ENCODE measurements around the gene RPS21. TPM values are rescaled to one million over a fixed set of nuclear protein-coding genes. Genes with fewer than 3 reads are reported as not detected.

The RPS21 gene
- total RNA-seq, 1 donor from 2014 or later, result 1,418 TPM

GRCh38 chr20:62353289-62354030, 33.4 kb upstream of the RPS21 start:
- peak overlapping the region in 1 of 3 donors; percentile 27 for H3K4me3 ChIP-seq (ENCODE audit: low read length in 3 of 3)
- no peaks in the 10 kb centered on the region for H3K9me3 ChIP-seq (ENCODE audit: control insufficient read depth in 3 of 3, low read length in 3 of 3)
- peak overlapping the region in 2 of 3 donors; percentile 32 to 60 for H3K9ac ChIP-seq (ENCODE audit: low read depth in 1 of 3, low read length in 3 of 3)
- H3K27me3 ChIP-seq (ENCODE audit: control insufficient read depth in 3 of 3, insufficient read depth in 3 of 3, low read length in 3 of 3), result no peaks in the 10 kb centered on the region
- peak overlapping the region; percentile 68 for H3K27ac ChIP-seq (ENCODE audit: low read depth, low read length)
- H3K4me1 ChIP-seq (ENCODE audit: control insufficient read depth in 3 of 3, insufficient read depth in 3 of 3, low read length in 3 of 3), result peaks cover 54 to 65% (median 63%) of the 10 kb centered on the region in 3 donors
- peaks cover 0 to 5% (median 5%) of the 10 kb centered on the region in 3 donors for H3K36me3 ChIP-seq (ENCODE audit: control insufficient read depth in 3 of 3, insufficient read depth in 3 of 3, low read length in 3 of 3)

GRCh38 chr20:62354031-62354808, 32.7 kb upstream of the RPS21 start:
- H3K9me3 ChIP-seq (ENCODE audit: control insufficient read depth in 3 of 3, low read length in 3 of 3), result no peaks in the 10 kb centered on the region
- no peak overlapping the region for H3K9ac ChIP-seq (ENCODE audit: low read depth in 1 of 3, low read length in 3 of 3)
- no peak overlapping the region for H3K4me3 ChIP-seq (ENCODE audit: low read length in 3 of 3)
- H3K27me3 ChIP-seq (ENCODE audit: control insufficient read depth in 3 of 3, insufficient read depth in 3 of 3, low read length in 3 of 3), result no peaks in the 10 kb centered on the region
- H3K36me3 ChIP-seq (ENCODE audit: control insufficient read depth in 3 of 3, insufficient read depth in 3 of 3, low read length in 3 of 3), result peaks cover 0 to 5% (median 5%) of the 10 kb centered on the region in 3 donors
- H3K4me1 ChIP-seq (ENCODE audit: control insufficient read depth in 3 of 3, insufficient read depth in 3 of 3, low read length in 3 of 3), result peaks cover 62 to 73% (median 70%) of the 10 kb centered on the region in 3 donors
- H3K27ac ChIP-seq (ENCODE audit: low read depth, low read length), result no peak overlapping the region

- Histone ChIP-seq H3K4me3 (ENCODE audit: low read length in 3 of 3) (no peak overlapping the region), H3K9ac (ENCODE audit: low read depth in 1 of 3, low read length in 3 of 3) (peak overlapping the region in 1 of 3 donors; percentile 71), H3K9me3 (ENCODE audit: control insufficient read depth in 3 of 3, low read length in 3 of 3) (no peaks in the 10 kb centered on the region), H3K4me1 (ENCODE audit: control insufficient read depth in 3 of 3, insufficient read depth in 3 of 3, low read length in 3 of 3) (peaks cover 65 to 78% (median 74%) of the 10 kb centered on the region in 3 donors), H3K36me3 (ENCODE audit: control insufficient read depth in 3 of 3, insufficient read depth in 3 of 3, low read length in 3 of 3) (peaks cover 0 to 5% (median 5%) of the 10 kb centered on the region in 3 donors), H3K27me3 (ENCODE audit: control insufficient read depth in 3 of 3, insufficient read depth in 3 of 3, low read length in 3 of 3) (no peaks in the 10 kb centered on the region), H3K27ac (ENCODE audit: low read depth, low read length) (peak overlapping the region; percentile 81)
Observed at GRCh38 chr20:62354811-62355341, 32.0 kb upstream of the RPS21 start.

- peak overlapping the region in 1 of 3 donors; percentile 14 for H3K4me3 ChIP-seq (ENCODE audit: low read length in 3 of 3)
- peak overlapping the region; percentile 81 for H3K27ac ChIP-seq (ENCODE audit: low read depth, low read length)
- peaks cover 0 to 5% (median 4%) of the 10 kb centered on the region in 3 donors for H3K36me3 ChIP-seq (ENCODE audit: control insufficient read depth in 3 of 3, insufficient read depth in 3 of 3, low read length in 3 of 3)
- no peaks in the 10 kb centered on the region for H3K9me3 ChIP-seq (ENCODE audit: control insufficient read depth in 3 of 3, low read length in 3 of 3)
- H3K9ac ChIP-seq (ENCODE audit: low read depth in 1 of 3, low read length in 3 of 3), result peak overlapping the region in 2 of 3 donors; percentile 43 to 71
- no peaks in the 10 kb centered on the region for H3K27me3 ChIP-seq (ENCODE audit: control insufficient read depth in 3 of 3, insufficient read depth in 3 of 3, low read length in 3 of 3)
- peaks cover 65 to 77% (median 74%) of the 10 kb centered on the region in 3 donors for H3K4me1 ChIP-seq (ENCODE audit: control insufficient read depth in 3 of 3, insufficient read depth in 3 of 3, low read length in 3 of 3)
Observed at GRCh38 chr20:62355516-62355877, 31.4 kb upstream of the RPS21 start.

- peak overlapping the region in 2 of 3 donors; percentile 14 to 54 for H3K4me3 ChIP-seq (ENCODE audit: low read length in 3 of 3)
Observed at GRCh38 chr20:62355878-62356588, 30.9 kb upstream of the RPS21 start.

GRCh38 chr20:62356589-62357186, 30.2 kb upstream of the RPS21 start:
- peak overlapping the region in 2 of 3 donors; percentile 53 to 71 for H3K9ac ChIP-seq (ENCODE audit: low read depth in 1 of 3, low read length in 3 of 3)
- H3K4me3 ChIP-seq (ENCODE audit: low read length in 3 of 3), result peak overlapping the region in 2 of 3 donors; percentile 43 to 54

More at GRCh38 chr20:62355878-62356588, 30.9 kb upstream of the RPS21 start:
- H3K27ac ChIP-seq (ENCODE audit: low read depth, low read length), result peak overlapping the region; percentile 81
- peaks cover 0 to 5% (median 3%) of the 10 kb centered on the region in 3 donors for H3K36me3 ChIP-seq (ENCODE audit: control insufficient read depth in 3 of 3, insufficient read depth in 3 of 3, low read length in 3 of 3)
- H3K9ac ChIP-seq (ENCODE audit: low read depth in 1 of 3, low read length in 3 of 3), result peak overlapping the region in 2 of 3 donors; percentile 53 to 71
- no peaks in the 10 kb centered on the region for H3K9me3 ChIP-seq (ENCODE audit: control insufficient read depth in 3 of 3, low read length in 3 of 3)
- peaks cover 68 to 80% (median 79%) of the 10 kb centered on the region in 3 donors for H3K4me1 ChIP-seq (ENCODE audit: control insufficient read depth in 3 of 3, insufficient read depth in 3 of 3, low read length in 3 of 3)
- no peaks in the 10 kb centered on the region for H3K27me3 ChIP-seq (ENCODE audit: control insufficient read depth in 3 of 3, insufficient read depth in 3 of 3, low read length in 3 of 3)

GRCh38 chr20:62357187-62357667, 29.7 kb upstream of the RPS21 start:
- Histone ChIP-seq H3K9ac (ENCODE audit: low read depth in 1 of 3, low read length in 3 of 3) (peak overlapping the region in 2 of 3 donors; percentile 53 to 71), H3K4me3 (ENCODE audit: low read length in 3 of 3) (peak overlapping the region; percentile 36 to 58 (median 43)), H3K4me1 (ENCODE audit: control insufficient read depth in 3 of 3, insufficient read depth in 3 of 3, low read length in 3 of 3) (peaks cover 78 to 89% (median 86%) of the 10 kb centered on the region in 3 donors)

More at GRCh38 chr20:62356589-62357186, 30.2 kb upstream of the RPS21 start:
- H3K4me1 ChIP-seq (ENCODE audit: control insufficient read depth in 3 of 3, insufficient read depth in 3 of 3, low read length in 3 of 3), result peaks cover 72 to 86% (median 85%) of the 10 kb centered on the region in 3 donors
- H3K36me3 ChIP-seq (ENCODE audit: control insufficient read depth in 3 of 3, insufficient read depth in 3 of 3, low read length in 3 of 3), result peaks cover 0 to 3% (median 0%) of the 10 kb centered on the region in 3 donors
- no peaks in the 10 kb centered on the region for H3K9me3 ChIP-seq (ENCODE audit: control insufficient read depth in 3 of 3, low read length in 3 of 3)
- no peaks in the 10 kb centered on the region for H3K27me3 ChIP-seq (ENCODE audit: control insufficient read depth in 3 of 3, insufficient read depth in 3 of 3, low read length in 3 of 3)
- peak overlapping the region; percentile 81 for H3K27ac ChIP-seq (ENCODE audit: low read depth, low read length)

GRCh38 chr20:62357681-62358080, 29.2 kb upstream of the RPS21 start:
- peaks cover 0 to 1% (median 0%) of the 10 kb centered on the region in 3 donors for H3K36me3 ChIP-seq (ENCODE audit: control insufficient read depth in 3 of 3, insufficient read depth in 3 of 3, low read length in 3 of 3)
- peak overlapping the region; percentile 33 to 71 (median 53) for H3K9ac ChIP-seq (ENCODE audit: low read depth in 1 of 3, low read length in 3 of 3)
- no peaks in the 10 kb centered on the region for H3K27me3 ChIP-seq (ENCODE audit: control insufficient read depth in 3 of 3, insufficient read depth in 3 of 3, low read length in 3 of 3)
- peaks cover 77 to 90% (median 86%) of the 10 kb centered on the region in 3 donors for H3K4me1 ChIP-seq (ENCODE audit: control insufficient read depth in 3 of 3, insufficient read depth in 3 of 3, low read length in 3 of 3)
- H3K27ac ChIP-seq (ENCODE audit: low read depth, low read length), result peak overlapping the region; percentile 81
- no peaks in the 10 kb centered on the region for H3K9me3 ChIP-seq (ENCODE audit: control insufficient read depth in 3 of 3, low read length in 3 of 3)
- peak overlapping the region in 2 of 3 donors; percentile 33 to 58 for H3K4me3 ChIP-seq (ENCODE audit: low read length in 3 of 3)

More at GRCh38 chr20:62357187-62357667, 29.7 kb upstream of the RPS21 start:
- H3K27ac ChIP-seq (ENCODE audit: low read depth, low read length), result peak overlapping the region; percentile 81
- no peaks in the 10 kb centered on the region for H3K27me3 ChIP-seq (ENCODE audit: control insufficient read depth in 3 of 3, insufficient read depth in 3 of 3, low read length in 3 of 3)
- peaks cover 0 to 3% (median 0%) of the 10 kb centered on the region in 3 donors for H3K36me3 ChIP-seq (ENCODE audit: control insufficient read depth in 3 of 3, insufficient read depth in 3 of 3, low read length in 3 of 3)
- H3K9me3 ChIP-seq (ENCODE audit: control insufficient read depth in 3 of 3, low read length in 3 of 3), result no peaks in the 10 kb centered on the region

Data from skeletal muscle tissue (tissue), 4 donors.